ENCODE data around the gene CISTR.

CISTR gene

GRCh38 chr12:53750812-53751335 lies 905 bp downstream of the CISTR start:
- no peak for DNase-seq (ENCODE audit: low read depth)
- TF ChIP-seq, protein P1, sequence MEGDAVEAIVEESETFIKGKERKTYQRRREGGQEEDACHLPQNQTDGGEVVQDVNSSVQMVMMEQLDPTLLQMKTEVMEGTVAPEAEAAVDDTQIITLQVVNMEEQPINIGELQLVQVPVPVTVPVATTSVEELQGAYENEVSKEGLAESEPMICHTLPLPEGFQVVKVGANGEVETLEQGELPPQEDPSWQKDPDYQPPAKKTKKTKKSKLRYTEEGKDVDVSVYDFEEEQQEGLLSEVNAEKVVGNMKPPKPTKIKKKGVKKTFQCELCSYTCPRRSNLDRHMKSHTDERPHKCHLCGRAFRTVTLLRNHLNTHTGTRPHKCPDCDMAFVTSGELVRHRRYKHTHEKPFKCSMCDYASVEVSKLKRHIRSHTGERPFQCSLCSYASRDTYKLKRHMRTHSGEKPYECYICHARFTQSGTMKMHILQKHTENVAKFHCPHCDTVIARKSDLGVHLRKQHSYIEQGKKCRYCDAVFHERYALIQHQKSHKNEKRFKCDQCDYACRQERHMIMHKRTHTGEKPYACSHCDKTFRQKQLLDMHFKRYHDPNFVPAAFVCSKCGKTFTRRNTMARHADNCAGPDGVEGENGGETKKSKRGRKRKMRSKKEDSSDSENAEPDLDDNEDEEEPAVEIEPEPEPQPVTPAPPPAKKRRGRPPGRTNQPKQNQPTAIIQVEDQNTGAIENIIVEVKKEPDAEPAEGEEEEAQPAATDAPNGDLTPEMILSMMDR (conservative IDR thresholded peaks at IDR 0.05; ENCODE audit: low read length) = no peak
- H3K4me3 ChIP-seq (ENCODE audit: low read length) = peak overlapping the region; percentile 37

GRCh38 chr12:53749986-53750811 lies 1.6 kb downstream of the CISTR start:
- TF ChIP-seq, protein P1 (conservative IDR thresholded peaks at IDR 0.05; ENCODE audit: low read length) = no peak
- no peak for DNase-seq (ENCODE audit: low read depth)
- no peak overlapping the region for H3K4me3 ChIP-seq (ENCODE audit: low read length)

- TF ChIP-seq, protein P1 (conservative IDR thresholded peaks at IDR 0.05; ENCODE audit: low read length) = no peak
- no peak overlapping the region for H3K4me3 ChIP-seq (ENCODE audit: low read length)
- DNase-seq (ENCODE audit: low read depth) = no peak
Measured at GRCh38 chr12:53748072-53748840, 3.5 kb downstream of the CISTR start.

DNA sequence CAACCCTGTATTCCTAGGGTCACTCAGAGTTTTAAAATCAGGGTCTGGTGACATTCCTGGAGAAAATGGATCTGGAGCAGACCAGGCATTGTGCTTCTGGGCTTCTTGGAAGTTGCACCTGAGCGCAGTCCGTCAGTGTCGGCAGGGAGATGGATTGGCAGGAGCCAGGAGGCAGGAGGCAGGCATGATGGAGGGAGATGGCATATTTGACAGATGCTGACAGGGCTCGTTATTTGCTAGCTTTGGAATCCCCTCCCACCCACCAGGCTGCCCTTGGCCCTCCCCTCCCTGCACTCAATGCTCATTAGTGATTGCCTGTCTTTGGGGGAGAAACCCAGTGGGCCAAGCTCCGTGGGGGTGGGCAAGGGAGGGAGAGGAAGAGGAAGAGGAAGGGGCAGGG lies 4.7 kb downstream of the CISTR start:
- DNase-seq (ENCODE audit: low read depth) = no peak
- H3K4me3 ChIP-seq (ENCODE audit: low read length) = no peak overlapping the region
- TF ChIP-seq, protein P1 (conservative IDR thresholded peaks at IDR 0.05; ENCODE audit: low read length) = no peak

DNA sequence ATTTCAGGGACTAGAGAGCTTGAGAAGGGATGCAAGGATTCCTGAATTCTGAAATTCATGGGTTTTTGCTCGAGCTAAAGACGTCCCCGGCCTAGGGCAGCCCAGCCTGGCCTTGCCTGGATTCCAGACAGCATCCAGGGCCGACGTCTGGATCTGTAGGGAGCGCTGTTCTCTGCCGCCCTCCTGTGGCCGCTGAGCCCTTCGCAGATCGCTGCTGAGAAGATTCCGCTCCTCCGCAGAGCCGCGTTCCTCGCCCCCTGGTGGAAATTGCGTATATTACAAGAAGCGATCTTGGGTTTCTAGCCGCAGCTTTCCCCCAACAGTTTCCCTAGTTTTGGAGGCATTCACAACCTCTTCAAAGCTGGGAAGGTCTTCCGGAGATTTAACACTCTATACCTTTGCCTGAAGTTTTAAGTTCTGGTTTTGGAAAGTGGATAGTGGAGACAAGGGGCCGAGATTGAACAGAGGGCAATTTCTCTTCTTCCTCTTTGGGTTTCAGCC lies 5.1 kb downstream of the CISTR start:
- no peak overlapping the region for H3K4me3 ChIP-seq (ENCODE audit: low read length)
- TF ChIP-seq, protein P1 (conservative IDR thresholded peaks at IDR 0.05; ENCODE audit: low read length) = peak; percentile 100
- peak; percentile 90 for DNase-seq (ENCODE audit: low read depth)

DNA sequence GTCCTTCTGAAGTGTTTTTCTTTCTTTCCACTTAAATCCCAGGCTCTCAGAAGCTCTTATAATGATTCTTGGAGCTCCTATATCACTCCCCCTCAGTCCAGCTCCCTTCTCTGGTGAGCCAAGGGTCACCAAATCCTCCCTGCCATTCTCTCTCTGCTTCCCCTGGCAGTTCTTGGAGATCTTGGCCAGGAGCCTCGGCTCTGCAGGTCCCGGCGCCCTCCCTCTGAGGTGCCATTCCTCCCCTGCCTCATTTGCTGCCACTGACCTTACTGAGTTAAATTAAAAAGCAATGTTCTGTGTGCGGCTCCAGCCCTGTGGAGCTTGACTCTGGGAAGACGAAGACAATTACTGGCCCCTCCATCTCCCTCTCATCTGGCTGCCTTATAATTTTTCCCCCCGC lies 7.0 kb downstream of the CISTR start:
- DNase-seq (ENCODE audit: low read depth) = no peak
- H3K4me3 ChIP-seq (ENCODE audit: low read length) = no peak overlapping the region
- TF ChIP-seq, protein P1 (conservative IDR thresholded peaks at IDR 0.05; ENCODE audit: low read length) = no peak
